ENCODE data around the gene ALG14.

Gene ALG14

GRCh38 chr1:95034506-95034905, 38.2 kb downstream of the ALG14 start:
- H3K27ac ChIP-seq (ENCODE audit: insufficient read depth in 1 of 2, low read depth in 1 of 2, low read length in 2 of 2, poor library complexity in 1 of 2, severe bottlenecking in 2 of 2), result no peak overlapping the region
- CTCF ChIA-PET, result interaction anchor here (1.7 kb wide), 1 partner anchor 180 kb away, joined by 7 read pairs; no protein-coding TSS in a partner anchor
- H3K9me3 ChIP-seq (ENCODE audit: control extremely low read depth in 1 of 5, control insufficient read depth in 4 of 5, insufficient read depth in 2 of 5, low read depth in 1 of 5, low read length in 4 of 5), result no peaks in the 10 kb centered on the region

GRCh38 chr1:95033843-95034242, 38.9 kb downstream of the ALG14 start:
- Histone ChIP-seq H3K36me3 (ENCODE audit: control insufficient read depth in 4 of 4, insufficient read depth in 4 of 4, low read length in 3 of 4) (no peaks in the 10 kb centered on the region), H3K27me3 (replicated peaks in 2 of 5; ENCODE audit: control insufficient read depth in 4 of 5, insufficient read depth in 5 of 5, low read length in 4 of 5) (no peaks in the 10 kb centered on the region), H3K4me1 (ENCODE audit: control extremely low read depth in 1 of 4, control insufficient read depth in 4 of 4, insufficient read depth in 4 of 4, low read length in 3 of 4) (no peaks in the 10 kb centered on the region), H3K27ac (ENCODE audit: insufficient read depth in 1 of 2, low read depth in 1 of 2, low read length in 2 of 2, poor library complexity in 1 of 2, severe bottlenecking in 2 of 2) (no peak overlapping the region), H3K4me3 (ENCODE audit: control insufficient read depth in 1 of 7, extremely low read depth in 1 of 7, insufficient read depth in 4 of 7, low read depth in 2 of 7, low read length in 6 of 7) (no peak overlapping the region), H3K9me3 (ENCODE audit: control extremely low read depth in 1 of 5, control insufficient read depth in 4 of 5, insufficient read depth in 2 of 5, low read depth in 1 of 5, low read length in 4 of 5) (peaks cover 0 to 4% (median 3%) of the 10 kb centered on the region in 5 experiments)
- no peak for DNase-seq
- CTCF ChIA-PET, result interaction anchor here (1.7 kb wide), 1 partner anchor 179 kb away, joined by 7 read pairs; no protein-coding TSS in a partner anchor
- POLR2A ChIA-PET, result no interaction called here

More at GRCh38 chr1:95034506-95034905, 38.2 kb downstream of the ALG14 start:
- DNase-seq, result no peak
- POLR2A ChIA-PET, result no interaction called here
- Histone ChIP-seq H3K36me3 (ENCODE audit: control insufficient read depth in 4 of 4, insufficient read depth in 4 of 4, low read length in 3 of 4) (no peaks in the 10 kb centered on the region), H3K4me1 (ENCODE audit: control extremely low read depth in 1 of 4, control insufficient read depth in 4 of 4, insufficient read depth in 4 of 4, low read length in 3 of 4) (no peaks in the 10 kb centered on the region), H3K4me3 (ENCODE audit: control insufficient read depth in 1 of 7, extremely low read depth in 1 of 7, insufficient read depth in 4 of 7, low read depth in 2 of 7, low read length in 6 of 7) (no peak overlapping the region), H3K27me3 (replicated peaks in 2 of 5; ENCODE audit: control insufficient read depth in 4 of 5, insufficient read depth in 5 of 5, low read length in 4 of 5) (no peaks in the 10 kb centered on the region)
- WGBS (ENCODE audit: insufficient coverage), result 100% methylated on average over 1 of the region's 1 CpG

- ChIA-PET POLR2A (no interaction called here), CTCF (interaction anchor here (1.4 kb wide), 1 partner anchor 175 kb away, joined by 4 read pairs; no protein-coding TSS in a partner anchor)
- H3K4me1 ChIP-seq (ENCODE audit: control extremely low read depth in 1 of 4, control insufficient read depth in 4 of 4, insufficient read depth in 4 of 4, low read length in 3 of 4), result no peaks in the 10 kb centered on the region
- no peak overlapping the region for H3K4me3 ChIP-seq (ENCODE audit: control insufficient read depth in 1 of 7, extremely low read depth in 1 of 7, insufficient read depth in 4 of 7, low read depth in 2 of 7, low read length in 6 of 7)
- no peak for DNase-seq
- H3K9me3 ChIP-seq (ENCODE audit: control extremely low read depth in 1 of 5, control insufficient read depth in 4 of 5, insufficient read depth in 2 of 5, low read depth in 1 of 5, low read length in 4 of 5), result peaks cover 0 to 14% (median 4%) of the 10 kb centered on the region in 5 experiments
- peaks cover 0 to 12% (median 2%) of the 10 kb centered on the region in 4 experiments for H3K36me3 ChIP-seq (ENCODE audit: control insufficient read depth in 4 of 4, insufficient read depth in 4 of 4, low read length in 3 of 4)
- H3K27ac ChIP-seq (ENCODE audit: insufficient read depth in 1 of 2, low read depth in 1 of 2, low read length in 2 of 2, poor library complexity in 1 of 2, severe bottlenecking in 2 of 2), result no peak overlapping the region
- H3K27me3 ChIP-seq (replicated peaks in 2 of 5; ENCODE audit: control insufficient read depth in 4 of 5, insufficient read depth in 5 of 5, low read length in 4 of 5), result no peaks in the 10 kb centered on the region
Observed at GRCh38 chr1:95029532-95029931, 43.2 kb downstream of the ALG14 start.

GRCh38 chr1:95028954-95029353, 43.8 kb downstream of the ALG14 start:
- ChIA-PET CTCF (interaction anchor here (0.8 to 1.4 kb wide), 2 partner anchors 16 to 175 kb away, joined by 4 read pairs; no protein-coding TSS in a partner anchor), POLR2A (no interaction called here)
- H3K27me3 ChIP-seq (replicated peaks in 2 of 5; ENCODE audit: control insufficient read depth in 4 of 5, insufficient read depth in 5 of 5, low read length in 4 of 5), result no peaks in the 10 kb centered on the region
- no peak overlapping the region for H3K27ac ChIP-seq (ENCODE audit: insufficient read depth in 1 of 2, low read depth in 1 of 2, low read length in 2 of 2, poor library complexity in 1 of 2, severe bottlenecking in 2 of 2)
- H3K4me3 ChIP-seq (ENCODE audit: control insufficient read depth in 1 of 7, extremely low read depth in 1 of 7, insufficient read depth in 4 of 7, low read depth in 2 of 7, low read length in 6 of 7), result no peak overlapping the region
- H3K4me1 ChIP-seq (ENCODE audit: control extremely low read depth in 1 of 4, control insufficient read depth in 4 of 4, insufficient read depth in 4 of 4, low read length in 3 of 4), result no peaks in the 10 kb centered on the region
- peaks cover 0 to 12% (median 2%) of the 10 kb centered on the region in 4 experiments for H3K36me3 ChIP-seq (ENCODE audit: control insufficient read depth in 4 of 4, insufficient read depth in 4 of 4, low read length in 3 of 4)
- DNase-seq, result no peak
- peaks cover 0 to 14% (median 4%) of the 10 kb centered on the region in 5 experiments for H3K9me3 ChIP-seq (ENCODE audit: control extremely low read depth in 1 of 5, control insufficient read depth in 4 of 5, insufficient read depth in 2 of 5, low read depth in 1 of 5, low read length in 4 of 5)

- no peaks in the 10 kb centered on the region for H3K4me1 ChIP-seq (ENCODE audit: control extremely low read depth in 1 of 4, control insufficient read depth in 4 of 4, insufficient read depth in 4 of 4, low read length in 3 of 4)
- peaks cover 0 to 12% (median 2%) of the 10 kb centered on the region in 4 experiments for H3K36me3 ChIP-seq (ENCODE audit: control insufficient read depth in 4 of 4, insufficient read depth in 4 of 4, low read length in 3 of 4)
- DNase-seq, result no peak
- peaks cover 0 to 14% (median 4%) of the 10 kb centered on the region in 5 experiments for H3K9me3 ChIP-seq (ENCODE audit: control extremely low read depth in 1 of 5, control insufficient read depth in 4 of 5, insufficient read depth in 2 of 5, low read depth in 1 of 5, low read length in 4 of 5)
- no peaks in the 10 kb centered on the region for H3K27me3 ChIP-seq (replicated peaks in 2 of 5; ENCODE audit: control insufficient read depth in 4 of 5, insufficient read depth in 5 of 5, low read length in 4 of 5)
- no peak overlapping the region for H3K27ac ChIP-seq (ENCODE audit: insufficient read depth in 1 of 2, low read depth in 1 of 2, low read length in 2 of 2, poor library complexity in 1 of 2, severe bottlenecking in 2 of 2)
- ChIA-PET POLR2A (no interaction called here), CTCF (no interaction called here)
- 80% methylated on average over 1 of the region's 4 CpGs for WGBS (ENCODE audit: insufficient coverage)
- H3K4me3 ChIP-seq (ENCODE audit: control insufficient read depth in 1 of 7, extremely low read depth in 1 of 7, insufficient read depth in 4 of 7, low read depth in 2 of 7, low read length in 6 of 7), result no peak overlapping the region
Observed at GRCh38 chr1:95027046-95027445, 45.7 kb downstream of the ALG14 start.

- Histone ChIP-seq H3K27me3 (replicated peaks in 2 of 5; ENCODE audit: control insufficient read depth in 4 of 5, insufficient read depth in 5 of 5, low read length in 4 of 5) (no peaks in the 10 kb centered on the region), H3K9me3 (ENCODE audit: control extremely low read depth in 1 of 5, control insufficient read depth in 4 of 5, insufficient read depth in 2 of 5, low read depth in 1 of 5, low read length in 4 of 5) (peaks cover 0 to 9% (median 0%) of the 10 kb centered on the region in 5 experiments), H3K27ac (ENCODE audit: insufficient read depth in 1 of 2, low read depth in 1 of 2, low read length in 2 of 2, poor library complexity in 1 of 2, severe bottlenecking in 2 of 2) (no peak overlapping the region), H3K36me3 (ENCODE audit: control insufficient read depth in 4 of 4, insufficient read depth in 4 of 4, low read length in 3 of 4) (peaks cover 0 to 12% (median 2%) of the 10 kb centered on the region in 4 experiments), H3K4me1 (ENCODE audit: control extremely low read depth in 1 of 4, control insufficient read depth in 4 of 4, insufficient read depth in 4 of 4, low read length in 3 of 4) (no peaks in the 10 kb centered on the region), H3K4me3 (ENCODE audit: control insufficient read depth in 1 of 7, extremely low read depth in 1 of 7, insufficient read depth in 4 of 7, low read depth in 2 of 7, low read length in 6 of 7) (no peak overlapping the region)
- ChIA-PET POLR2A (no interaction called here), CTCF (interaction anchor here (0.8 to 2.5 kb wide), 2 partner anchors 20 to 169 kb away, joined by 3 to 9 read pairs; no protein-coding TSS in a partner anchor)
- WGBS (ENCODE audit: insufficient coverage), result 94% methylated on average over 2 of the region's 3 CpGs
- DNase-seq, result no peak
Observed at GRCh38 chr1:95023399-95024043, 49.2 kb downstream of the ALG14 start.

- POLR2A ChIA-PET, result no interaction called here
- no peak overlapping the region for H3K27ac ChIP-seq (ENCODE audit: insufficient read depth in 1 of 2, low read depth in 1 of 2, low read length in 2 of 2, poor library complexity in 1 of 2, severe bottlenecking in 2 of 2)
- DNase-seq, result no peak
- H3K9me3 ChIP-seq (ENCODE audit: control extremely low read depth in 1 of 5, control insufficient read depth in 4 of 5, insufficient read depth in 2 of 5, low read depth in 1 of 5, low read length in 4 of 5), result peaks cover 0 to 8% (median 0%) of the 10 kb centered on the region in 5 experiments
- no peak overlapping the region for H3K4me3 ChIP-seq (ENCODE audit: control insufficient read depth in 1 of 7, extremely low read depth in 1 of 7, insufficient read depth in 4 of 7, low read depth in 2 of 7, low read length in 6 of 7)
- no peaks in the 10 kb centered on the region for H3K4me1 ChIP-seq (ENCODE audit: control extremely low read depth in 1 of 4, control insufficient read depth in 4 of 4, insufficient read depth in 4 of 4, low read length in 3 of 4)
- no peaks in the 10 kb centered on the region for H3K27me3 ChIP-seq (replicated peaks in 2 of 5; ENCODE audit: control insufficient read depth in 4 of 5, insufficient read depth in 5 of 5, low read length in 4 of 5)
- H3K36me3 ChIP-seq (ENCODE audit: control insufficient read depth in 4 of 4, insufficient read depth in 4 of 4, low read length in 3 of 4), result peaks cover 0 to 12% (median 2%) of the 10 kb centered on the region in 4 experiments
- CTCF ChIA-PET, result no interaction called here
Observed at GRCh38 chr1:95022644-95022926, 50.2 kb downstream of the ALG14 start.

Data from common myeloid progenitor, CD34-positive (primary cell).